ENCODE data around the gene EDN2. TPM values are rescaled to one million over a fixed set of nuclear protein-coding genes. Genes with fewer than 3 reads are reported as not detected.

The EDN2 gene
- total RNA-seq, 4 donors from 2014 or later: 0.78 to 3.1 TPM; not detected in 2

DNA sequence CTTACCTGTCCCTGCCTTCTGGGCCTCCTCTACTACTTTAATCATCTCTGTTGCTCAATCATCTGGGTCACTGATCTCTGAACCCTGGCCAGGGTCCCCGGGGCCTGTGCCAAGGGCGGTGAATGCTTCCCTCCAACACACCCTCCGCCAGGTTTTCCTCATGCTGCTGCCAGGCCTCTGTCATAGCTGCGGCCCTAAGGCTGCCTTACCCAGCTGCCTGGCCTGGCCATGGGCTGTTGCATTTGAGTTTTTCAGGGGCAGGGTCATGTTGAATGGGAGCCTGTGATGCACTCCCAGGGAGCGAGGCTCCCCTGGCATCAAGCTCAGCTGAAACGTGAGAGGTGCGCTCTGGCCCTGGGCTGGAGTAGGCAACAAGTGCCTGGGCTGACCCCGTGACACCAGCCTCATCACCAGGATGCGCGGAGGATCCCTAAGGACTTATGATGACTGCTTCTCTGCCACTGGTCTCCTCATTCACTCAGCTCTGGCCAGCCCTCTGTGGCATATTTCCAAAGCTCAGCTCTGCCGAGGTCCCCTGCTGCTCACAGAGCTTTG is 7.6 kb downstream of the EDN2 start:
- Histone ChIP-seq H3K27ac (peak overlapping the region in 3 of 4 donors; percentile 13 to 70 (median 56)), H3K36me3 (no peaks in the 10 kb centered on the region), H3K4me3 (no peak overlapping the region), H3K9me3 (no peaks in the 10 kb centered on the region), H3K27me3 (no peaks in the 10 kb centered on the region), H3K4me1 (peaks cover 0 to 53% (median 32%) of the 10 kb centered on the region in 4 donors)
- DNase-seq (ENCODE audit: low spot score in 2 of 2): peak in 1 of 2 donors; percentile 45
- 65 to 71% methylated on average over 10 to 11 of the region's 11 CpGs for WGBS, 2 donors
- TF ChIP-seq CTCF (IDR thresholded peaks at IDR 0.05) (no peak), EP300 (IDR thresholded peaks at IDR 0.05) (peak in 1 of 2 donors; percentile 34), POLR2A (IDR thresholded peaks at IDR 0.05) (no peak)

DNA sequence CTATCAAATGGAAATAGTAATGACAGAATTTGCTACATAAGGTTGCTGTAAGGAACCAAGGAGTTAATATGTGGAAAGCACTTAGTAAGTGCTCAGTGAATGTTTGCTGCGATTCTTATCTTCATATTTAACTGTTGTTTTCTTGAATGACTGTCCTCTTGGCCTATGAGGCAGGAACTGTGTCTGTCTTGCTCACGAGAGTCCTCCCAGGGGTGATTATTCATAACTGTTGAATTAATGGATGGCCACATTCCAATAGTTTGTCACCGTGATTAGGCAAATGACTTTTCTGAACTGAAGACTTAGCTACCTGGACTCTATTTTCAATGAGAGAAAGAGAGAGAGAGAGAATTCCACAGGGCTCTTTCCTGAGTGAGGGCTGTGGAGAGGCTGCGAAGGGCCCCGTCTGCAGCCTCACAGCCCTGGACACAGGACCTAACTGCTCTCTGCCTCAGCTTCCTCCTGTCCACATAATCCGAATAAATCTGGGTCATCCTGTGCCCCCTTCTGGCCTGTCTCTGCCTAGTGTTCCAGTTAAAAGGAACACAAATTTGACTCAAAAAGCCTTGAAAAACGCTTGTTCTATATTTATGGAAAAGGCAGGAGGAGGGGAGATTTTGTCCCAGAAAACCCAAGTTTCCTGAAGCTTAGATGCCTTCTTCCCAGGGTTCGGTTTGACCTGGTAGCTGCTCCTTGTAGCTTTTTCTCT is 8.5 kb downstream of the EDN2 start:
- no peaks in the 10 kb centered on the region for H3K36me3 ChIP-seq
- H3K4me1 ChIP-seq: peaks cover 0 to 53% (median 32%) of the 10 kb centered on the region in 4 donors
- H3K27ac ChIP-seq: peak overlapping the region; percentile 5 to 70 (median 34)
- H3K9me3 ChIP-seq: no peaks in the 10 kb centered on the region
- H3K4me3 ChIP-seq: no peak overlapping the region
- H3K27me3 ChIP-seq: no peaks in the 10 kb centered on the region
- DNase-seq (ENCODE audit: low spot score in 2 of 2): no peak
- TF ChIP-seq EP300 (IDR thresholded peaks at IDR 0.05) (peak in 1 of 2 donors; percentile 15), POLR2A (IDR thresholded peaks at IDR 0.05) (no peak)
- WGBS, 2 donors: 38 to 59% methylated on average over 8 of the region's 8 CpGs

DNA sequence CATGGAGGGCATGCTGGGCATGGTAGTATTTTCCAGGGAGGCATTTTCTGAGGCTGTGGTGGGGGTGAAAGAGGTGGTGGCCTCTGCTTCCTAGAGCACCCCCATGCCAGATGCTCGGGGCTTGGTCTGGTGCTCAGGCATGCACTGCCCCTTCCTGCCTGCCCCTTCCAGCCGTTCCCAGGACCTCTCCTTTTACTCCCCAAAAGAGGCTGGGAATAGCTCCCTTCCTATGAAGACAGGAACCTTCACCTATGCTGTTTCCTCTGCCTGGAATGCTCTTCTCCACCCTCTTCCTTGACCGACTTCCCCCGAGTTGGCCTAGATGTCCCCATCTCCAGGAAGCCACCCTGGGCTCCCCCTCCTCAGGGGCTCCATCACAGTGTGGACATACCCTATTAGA is 9.1 kb downstream of the EDN2 start:
- peaks cover 0 to 53% (median 32%) of the 10 kb centered on the region in 4 donors for H3K4me1 ChIP-seq
- DNase-seq (ENCODE audit: low spot score in 2 of 2): no peak
- no peak overlapping the region for H3K4me3 ChIP-seq
- no peaks in the 10 kb centered on the region for H3K27me3 ChIP-seq
- peak overlapping the region; percentile 5 to 81 (median 66) for H3K27ac ChIP-seq
- no peaks in the 10 kb centered on the region for H3K9me3 ChIP-seq
- 80 to 88% methylated on average over 4 of the region's 4 CpGs for WGBS, 2 donors
- TF ChIP-seq EP300 (IDR thresholded peaks at IDR 0.05) (no peak), CTCF (IDR thresholded peaks at IDR 0.05) (no peak), POLR2A (IDR thresholded peaks at IDR 0.05) (no peak)
- no peaks in the 10 kb centered on the region for H3K36me3 ChIP-seq

GRCh38 chr1:41474490-41475271 is 9.8 kb downstream of the EDN2 start:
- TF ChIP-seq EP300 (IDR thresholded peaks at IDR 0.05): peak in 1 of 2 donors; percentile 18
- TF ChIP-seq POLR2A (IDR thresholded peaks at IDR 0.05): no peak
- DNase-seq (ENCODE audit: low spot score in 2 of 2): no peak
- Histone ChIP-seq H3K27me3 (no peaks in the 10 kb centered on the region), H3K4me3 (no peak overlapping the region), H3K4me1 (peaks cover 0 to 53% (median 32%) of the 10 kb centered on the region in 4 donors), H3K27ac (peak overlapping the region; percentile 16 to 81 (median 66)), H3K36me3 (no peaks in the 10 kb centered on the region), H3K9me3 (no peaks in the 10 kb centered on the region)
- 16 to 40% methylated on average over 6 to 17 of the region's 17 CpGs for whole genome bisulfite sequencing, 2 donors

DNA sequence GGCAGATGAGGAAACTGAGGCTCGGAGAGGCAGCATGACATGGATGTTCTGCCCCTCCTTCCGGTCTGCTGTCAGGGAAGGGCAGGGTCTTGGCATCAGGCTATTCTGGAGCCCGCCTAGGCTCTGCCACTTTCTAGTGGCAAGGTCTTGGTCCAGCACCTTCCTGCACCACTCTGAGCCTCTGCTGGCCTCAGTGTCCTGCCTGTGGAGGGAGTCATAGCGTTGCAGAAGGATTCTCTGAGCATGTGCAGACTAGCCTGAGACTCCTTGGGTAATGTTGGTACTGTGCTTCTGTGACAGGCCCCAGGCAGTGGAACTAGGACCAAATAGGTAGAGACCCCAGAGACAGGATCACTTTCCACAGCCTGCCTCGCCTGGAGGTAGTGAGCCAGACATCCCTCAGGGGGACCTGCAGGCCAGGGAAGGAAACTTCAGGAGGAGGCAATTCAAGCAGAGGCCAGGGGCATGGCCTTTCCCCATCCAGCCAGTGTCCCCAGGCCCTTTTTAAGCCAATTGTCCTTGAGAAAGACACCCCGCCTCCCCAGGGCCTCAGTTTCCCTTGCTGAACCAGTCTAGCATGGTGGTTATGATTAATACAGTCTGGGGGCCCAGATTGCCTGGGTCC is 10.6 kb downstream of the EDN2 start:
- Histone ChIP-seq H3K4me3 (no peak overlapping the region), H3K27ac (peak overlapping the region; percentile 9 to 81 (median 43)), H3K27me3 (no peaks in the 10 kb centered on the region), H3K36me3 (no peaks in the 10 kb centered on the region), H3K9me3 (no peaks in the 10 kb centered on the region), H3K4me1 (peaks cover 0 to 47% (median 32%) of the 10 kb centered on the region in 4 donors)
- DNase-seq (ENCODE audit: low spot score in 2 of 2): no peak
- TF ChIP-seq POLR2A (IDR thresholded peaks at IDR 0.05) (no peak), EP300 (IDR thresholded peaks at IDR 0.05) (no peak), CTCF (IDR thresholded peaks at IDR 0.05) (no peak)
- WGBS, 2 donors: 88 to 93% methylated on average over 6 of the region's 6 CpGs

Measured in tibial nerve (tissue), 4 donors.